ENCODE results near the gene DAB2IP. TPM values are rescaled to one million over a fixed set of nuclear protein-coding genes. Genes with fewer than 3 reads are reported as not detected.

DAB2IP gene
- total RNA-seq, 1 donor from 2014 or later: 71.6 TPM

DNA sequence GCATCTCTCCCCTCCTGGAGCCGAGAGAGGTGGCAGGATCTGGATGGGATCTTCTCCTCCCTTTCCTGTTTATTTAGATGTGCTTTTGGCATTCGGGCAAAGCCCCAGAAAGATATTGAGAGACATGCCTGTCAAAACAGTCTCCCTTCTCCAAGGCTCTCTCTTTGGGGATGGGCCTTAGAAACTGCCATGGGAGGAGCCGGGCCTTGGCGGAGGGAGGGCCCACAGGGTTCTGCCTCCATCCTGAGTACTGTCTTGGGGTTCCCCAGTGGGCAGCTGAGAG, 41.9 kb downstream of the DAB2IP start:
- Histone ChIP-seq H3K4me3 (no peak overlapping the region), H3K36me3 (no peaks in the 10 kb centered on the region), H3K27ac (peak overlapping the region; percentile 85 to 86), H3K4me1 (peaks cover 6 to 17% of the 10 kb centered on the region in 2 donors), H3K9me3 (no peaks in the 10 kb centered on the region), H3K27me3 (no peaks in the 10 kb centered on the region)
- DNase-seq (ENCODE audit: low spot score in 2 of 2): no peak
- TF ChIP-seq, protein P1, sequence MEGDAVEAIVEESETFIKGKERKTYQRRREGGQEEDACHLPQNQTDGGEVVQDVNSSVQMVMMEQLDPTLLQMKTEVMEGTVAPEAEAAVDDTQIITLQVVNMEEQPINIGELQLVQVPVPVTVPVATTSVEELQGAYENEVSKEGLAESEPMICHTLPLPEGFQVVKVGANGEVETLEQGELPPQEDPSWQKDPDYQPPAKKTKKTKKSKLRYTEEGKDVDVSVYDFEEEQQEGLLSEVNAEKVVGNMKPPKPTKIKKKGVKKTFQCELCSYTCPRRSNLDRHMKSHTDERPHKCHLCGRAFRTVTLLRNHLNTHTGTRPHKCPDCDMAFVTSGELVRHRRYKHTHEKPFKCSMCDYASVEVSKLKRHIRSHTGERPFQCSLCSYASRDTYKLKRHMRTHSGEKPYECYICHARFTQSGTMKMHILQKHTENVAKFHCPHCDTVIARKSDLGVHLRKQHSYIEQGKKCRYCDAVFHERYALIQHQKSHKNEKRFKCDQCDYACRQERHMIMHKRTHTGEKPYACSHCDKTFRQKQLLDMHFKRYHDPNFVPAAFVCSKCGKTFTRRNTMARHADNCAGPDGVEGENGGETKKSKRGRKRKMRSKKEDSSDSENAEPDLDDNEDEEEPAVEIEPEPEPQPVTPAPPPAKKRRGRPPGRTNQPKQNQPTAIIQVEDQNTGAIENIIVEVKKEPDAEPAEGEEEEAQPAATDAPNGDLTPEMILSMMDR (IDR thresholded peaks at IDR 0.05): no peak
- intact Hi-C loops (cut with DNase I): loop anchor here (2.0 kb wide), 1 partner anchor 51 kb away; no protein-coding TSS in a partner anchor

DNA sequence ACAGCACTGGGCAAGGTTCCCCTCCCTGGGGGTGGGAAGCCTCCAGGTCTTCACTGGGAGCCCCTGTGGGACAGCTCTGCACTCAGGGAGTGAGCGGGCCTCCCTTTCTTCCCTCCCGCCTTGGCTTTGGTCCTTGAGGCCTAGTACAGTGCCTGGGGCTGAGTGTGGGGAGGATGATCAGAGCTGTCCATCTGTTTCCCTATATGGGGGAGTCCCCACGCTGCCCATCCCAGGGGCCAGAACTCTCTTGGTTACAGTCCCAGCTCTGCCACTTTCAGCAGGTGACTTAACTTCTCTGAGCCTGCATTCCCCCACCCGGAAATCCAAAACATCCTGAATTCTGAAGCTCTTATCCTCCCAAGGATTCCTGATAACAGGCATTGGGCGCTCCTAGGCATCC, 42.6 kb downstream of the DAB2IP start:
- Histone ChIP-seq H3K4me1 (peaks cover 10 to 17% of the 10 kb centered on the region in 2 donors), H3K4me3 (no peak overlapping the region), H3K36me3 (no peaks in the 10 kb centered on the region), H3K27ac (peak overlapping the region; percentile 85 to 86), H3K9me3 (no peaks in the 10 kb centered on the region), H3K27me3 (no peaks in the 10 kb centered on the region)
- TF ChIP-seq, protein P1 (IDR thresholded peaks at IDR 0.05): no peak
- DNase-seq (ENCODE audit: low spot score in 2 of 2): no peak
- intact Hi-C loops (cut with DNase I): no loop called here

GRCh38 chr9:121694600-121694999, 43.2 kb downstream of the DAB2IP start:
- Histone ChIP-seq H3K4me1 (peaks cover 10 to 17% of the 10 kb centered on the region in 2 donors), H3K9me3 (no peaks in the 10 kb centered on the region), H3K36me3 (no peaks in the 10 kb centered on the region), H3K4me3 (no peak overlapping the region), H3K27me3 (no peaks in the 10 kb centered on the region), H3K27ac (peak overlapping the region in 1 of 2 donors; percentile 86)
- TF ChIP-seq, protein P1 (IDR thresholded peaks at IDR 0.05): no peak
- DNase-seq (ENCODE audit: low spot score in 2 of 2): no peak
- intact Hi-C loops (cut with DNase I): no loop called here

- Histone ChIP-seq H3K4me1 (peaks cover 14 to 21% of the 10 kb centered on the region in 2 donors), H3K9me3 (no peaks in the 10 kb centered on the region)
- intact Hi-C loops (cut with DNase I): no loop called here
Observed at GRCh38 chr9:121696930-121697329, 45.5 kb downstream of the DAB2IP start.

GRCh38 chr9:121698627-121699570, 47.5 kb downstream of the DAB2IP start:
- intact Hi-C loops (cut with DNase I): no loop called here
- Histone ChIP-seq H3K4me3 (peak overlapping the region; percentile 72 to 79), H3K27ac (peak overlapping the region; percentile 57 to 65), H3K27me3 (no peaks in the 10 kb centered on the region), H3K36me3 (no peaks in the 10 kb centered on the region), H3K9me3 (no peaks in the 10 kb centered on the region), H3K4me1 (peaks cover 7 to 8% of the 10 kb centered on the region in 2 donors)
- DNase-seq (ENCODE audit: low spot score in 2 of 2): peak in 1 of 2 donors; percentile 82
- TF ChIP-seq, protein P1 (IDR thresholded peaks at IDR 0.05): no peak

More at GRCh38 chr9:121696930-121697329, 45.5 kb downstream of the DAB2IP start:
- no peak for DNase-seq (ENCODE audit: low spot score in 2 of 2)
- Histone ChIP-seq H3K36me3 (no peaks in the 10 kb centered on the region), H3K4me3 (no peak overlapping the region), H3K27ac (no peak overlapping the region), H3K27me3 (no peaks in the 10 kb centered on the region)
- TF ChIP-seq, protein P1 (IDR thresholded peaks at IDR 0.05): no peak
